HS-27A (cell line): ENCODE results near the gene STK11.

Experiments used
- DNase-seq: peaks from one replicate; pipeline ENCODE4 v3.0.0-alpha.2; 2012; ENCODE audit warnings: low read depth, missing footprints

The STK11 gene

GRCh38 chr19:1205114-1206099, at the start of gene STK11:
STK11 (plus strand) TSS chr19:1205778; CDS start chr19:1206914, 1,136 bp downstream.
- DNase-seq: peak; percentile 82

GRCh38 chr19:1156305-1156801, 49.2 kb upstream of the STK11 start:
- DNase-seq: no peak

GRCh38 chr19:1156830-1157615, 48.6 kb upstream of the STK11 start:
- no peak for DNase-seq

GRCh38 chr19:1157931-1158884, 47.4 kb upstream of the STK11 start:
- DNase-seq: no peak

- DNase-seq: no peak
These were observed 46.6 kb upstream of the STK11 start for GRCh38 chr19:1158885-1159448.

- DNase-seq: no peak
These were observed 45.5 kb upstream of the STK11 start for GRCh38 chr19:1159864-1160595.

- DNase-seq: no peak
These were observed 43.9 kb upstream of the STK11 start for GRCh38 chr19:1161716-1162115.

GRCh38 chr19:1162404-1163282, 42.9 kb upstream of the STK11 start:
- DNase-seq: no peak

GRCh38 chr19:1163283-1163933, 42.2 kb upstream of the STK11 start:
- no peak for DNase-seq

- DNase-seq: no peak
These were observed 41.5 kb upstream of the STK11 start for GRCh38 chr19:1163934-1164683.

GRCh38 chr19:1164684-1165531, 40.7 kb upstream of the STK11 start:
- no peak for DNase-seq

- DNase-seq: no peak
These were observed 38.6 kb upstream of the STK11 start for GRCh38 chr19:1166872-1167573.

- no peak for DNase-seq
These were observed 37.6 kb upstream of the STK11 start for GRCh38 chr19:1167687-1168571.

GRCh38 chr19:1168572-1169410, 36.8 kb upstream of the STK11 start:
- no peak for DNase-seq

GRCh38 chr19:1169411-1169791, 36.2 kb upstream of the STK11 start:
- DNase-seq: no peak
